Stimulated activated effector memory CD8-positive, alpha-beta T cell treated with anti-CD3 and anti-CD28 coated beads, Interleukin-12 subunit alpha, Interleukin-12 subunit beta, amount 100 ng/mL, for 72 hours (primary cell): ENCODE data around the gene SPTBN5.

Experiments
- ATAC-seq: fragments of 150-1000 bp; cut with Tn5 transposase; 2 replicates; pipeline ENCODE4 v1.10.0; 2021
- DNase-seq, 2 donors: peaks; one replicate each; pipeline ENCODE4 v3.0.0; 2021 to 2022; ENCODE audit warnings: low spot score in 2 of 2
- H3K27ac Mint-ChIP-seq: one replicate; pipeline ENCODE4 v1.8.0; 2022; ENCODE audit warnings: mild to moderate bottlenecking, mixed read lengths
- H3K36me3 Mint-ChIP-seq: one replicate; pipeline ENCODE4 v1.8.0; 2022; ENCODE audit warnings: mild to moderate bottlenecking, mixed read lengths
- H3K4me1 Mint-ChIP-seq: one replicate; pipeline ENCODE4 v1.8.0; 2022; ENCODE audit warnings: mixed read lengths
- H3K4me3 Mint-ChIP-seq: one replicate; pipeline ENCODE4 v1.8.0; 2022; ENCODE audit warnings: mild to moderate bottlenecking, mixed read lengths
- H3K9me3 Mint-ChIP-seq: one replicate; pipeline ENCODE4 v1.8.0; 2022; ENCODE audit warnings: mixed read lengths

The SPTBN5 gene

DNA sequence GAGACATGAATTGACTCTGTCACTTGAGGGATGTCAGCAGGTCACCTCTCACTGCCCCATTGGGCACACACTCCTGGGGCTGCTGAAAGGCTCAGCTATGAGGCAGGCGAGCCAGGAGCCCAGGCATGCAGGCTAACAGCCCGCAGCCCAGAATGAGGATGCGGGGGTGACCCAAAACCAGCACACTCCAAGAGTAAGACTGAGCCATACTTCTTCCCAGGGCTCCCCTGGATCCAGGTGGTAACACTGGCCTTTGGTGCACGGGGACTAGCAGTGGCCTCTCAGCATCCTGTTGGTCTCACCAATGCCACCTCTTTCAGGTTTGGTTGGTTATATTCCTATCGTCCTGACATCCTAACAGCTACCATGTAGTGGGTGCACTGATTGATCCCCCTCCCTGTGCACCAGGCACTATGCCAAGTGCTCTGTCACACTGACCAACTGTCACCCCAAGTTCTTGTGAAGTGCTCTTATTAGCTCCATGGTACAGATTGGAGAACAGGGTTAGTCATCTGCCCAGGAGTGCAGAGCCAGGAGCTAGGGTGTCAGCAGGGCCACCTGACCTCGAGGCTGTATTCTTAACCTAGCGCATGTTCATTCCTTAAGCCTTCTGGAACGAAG is 24.8 kb upstream of the SPTBN5 start:
- Mint-ChIP-seq H3K4me1 (peaks cover 19% of the 10 kb centered on the region), H3K4me3 (no peak overlapping the region), H3K9me3 (no peaks in the 10 kb centered on the region), H3K36me3 (peaks cover 96% of the 10 kb centered on the region), H3K27ac (no peak overlapping the region)
- DNase-seq (no peak), ATAC-seq (no peak)

DNA sequence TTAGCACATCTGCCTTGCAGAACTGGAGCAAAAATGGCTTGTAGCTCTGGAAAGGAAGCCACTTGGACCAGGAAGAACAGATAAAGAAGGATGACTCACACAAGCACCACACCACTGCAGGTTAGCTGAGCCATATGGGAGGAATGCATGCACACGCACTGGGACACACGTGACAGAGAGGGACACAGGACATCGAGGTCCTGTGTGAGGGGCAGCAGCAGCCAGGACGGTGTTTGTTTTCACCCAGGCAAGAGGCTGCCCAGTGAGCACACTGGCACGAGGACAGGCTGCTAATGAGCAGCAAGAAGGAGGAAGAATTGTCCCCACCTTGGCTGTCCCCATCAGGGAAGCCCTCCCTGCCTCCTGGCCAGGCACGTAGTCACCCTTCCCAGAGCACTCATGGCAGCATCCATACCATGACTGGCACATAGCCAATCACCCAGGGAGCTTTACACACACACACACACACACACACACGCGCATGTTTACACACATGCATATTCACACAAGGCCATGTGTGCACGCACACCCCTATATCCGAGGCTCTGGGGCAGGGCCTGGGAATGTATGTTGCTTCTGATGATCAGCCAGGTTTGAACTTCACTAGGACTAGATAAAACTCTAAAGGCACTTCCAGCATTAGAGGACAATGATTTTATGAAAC is 24.0 kb upstream of the SPTBN5 start:
- Mint-ChIP-seq H3K9me3 (no peaks in the 10 kb centered on the region), H3K4me3 (no peak overlapping the region), H3K36me3 (peaks cover 96% of the 10 kb centered on the region), H3K27ac (no peak overlapping the region), H3K4me1 (peaks cover 19% of the 10 kb centered on the region)
- DNase-seq: no peak
- ATAC-seq: no peak

DNA sequence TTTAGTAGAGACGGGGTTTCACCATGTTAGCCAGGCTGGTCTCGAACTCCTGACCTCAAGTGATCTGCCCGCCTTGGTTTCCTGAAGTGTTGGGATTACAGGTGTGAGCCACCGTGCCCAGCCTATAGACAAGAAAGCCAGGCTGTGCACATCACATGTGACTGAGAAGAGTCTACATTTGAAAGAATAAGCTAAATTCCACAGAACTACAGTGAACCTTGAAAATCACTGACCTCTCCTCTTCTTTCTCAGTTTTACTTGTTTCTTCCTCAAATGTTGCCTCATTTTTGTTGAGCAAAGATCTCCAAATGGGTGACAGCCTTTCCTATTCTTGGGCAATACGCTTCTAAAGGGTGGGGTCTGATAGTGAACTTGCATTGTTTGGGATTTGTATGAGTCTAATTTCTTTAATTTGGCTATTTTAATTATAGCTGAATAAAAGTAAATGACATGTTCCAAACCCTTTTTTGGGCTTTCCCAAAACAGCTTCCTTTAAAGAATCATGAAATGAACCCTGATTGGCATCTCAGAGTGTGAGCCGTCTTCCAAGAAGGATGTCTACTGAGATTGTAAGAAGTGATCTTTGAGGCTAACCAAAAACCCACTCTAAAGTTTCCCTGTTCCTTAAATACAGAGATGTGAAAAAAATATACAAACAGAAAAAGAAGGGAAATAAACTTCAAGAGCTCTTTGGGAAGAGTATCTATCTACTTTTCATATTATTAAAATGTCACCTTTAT is 21.6 kb upstream of the SPTBN5 start:
- H3K36me3 Mint-ChIP-seq: peaks cover 90% of the 10 kb centered on the region
- peaks cover 19% of the 10 kb centered on the region for H3K4me1 Mint-ChIP-seq
- no peaks in the 10 kb centered on the region for H3K9me3 Mint-ChIP-seq
- no peak for ATAC-seq
- no peak for DNase-seq
- H3K27ac Mint-ChIP-seq: peak overlapping the region; percentile 21
- H3K4me3 Mint-ChIP-seq: no peak overlapping the region

DNA sequence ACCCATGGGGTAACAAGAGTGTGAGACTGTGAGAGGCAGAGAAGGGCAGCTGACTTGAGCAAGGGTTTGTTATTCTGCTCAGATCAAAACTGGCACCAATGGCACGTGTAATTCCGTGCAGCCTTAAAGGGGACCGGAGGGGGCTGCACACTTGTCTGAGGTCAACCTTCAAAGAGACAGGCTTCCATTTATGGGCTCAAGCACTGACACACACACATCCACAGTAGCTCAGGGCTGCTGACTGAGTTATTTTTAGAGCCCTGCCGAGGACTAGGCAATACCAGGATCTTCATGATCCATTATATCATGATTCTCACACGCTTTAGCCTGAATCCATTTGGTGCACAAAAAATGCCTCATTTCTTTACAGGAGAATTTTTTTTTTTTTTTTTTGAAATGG is 20.6 kb upstream of the SPTBN5 start:
- Mint-ChIP-seq H3K4me1 (peaks cover 19% of the 10 kb centered on the region), H3K4me3 (no peak overlapping the region), H3K36me3 (peaks cover 85% of the 10 kb centered on the region), H3K9me3 (no peaks in the 10 kb centered on the region), H3K27ac (peak overlapping the region; percentile 26)
- DNase-seq (no peak), ATAC-seq (no peak)

DNA sequence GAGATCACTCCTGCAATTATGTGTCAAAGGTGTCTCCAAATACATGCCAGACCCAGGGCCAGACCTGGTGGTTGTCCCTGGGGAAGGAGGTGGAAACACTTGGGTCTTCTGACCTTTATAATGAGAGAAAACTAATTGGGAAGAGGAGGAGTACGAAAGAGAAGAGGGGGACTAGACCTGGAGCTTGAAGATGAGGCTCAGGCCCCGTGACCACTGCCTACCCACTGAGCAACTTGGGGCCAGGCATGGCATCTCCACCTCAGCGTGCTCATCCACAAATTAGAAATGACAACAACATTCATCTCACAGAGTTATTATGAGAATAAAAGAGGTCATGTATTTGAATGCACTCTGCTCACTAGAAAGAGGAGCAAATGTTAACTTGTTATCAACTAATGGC is 19.4 kb upstream of the SPTBN5 start:
- peak overlapping the region; percentile 65 for H3K27ac Mint-ChIP-seq
- H3K9me3 Mint-ChIP-seq: no peaks in the 10 kb centered on the region
- DNase-seq (no peak), ATAC-seq (no peak)
- peaks cover 19% of the 10 kb centered on the region for H3K4me1 Mint-ChIP-seq
- peaks cover 85% of the 10 kb centered on the region for H3K36me3 Mint-ChIP-seq
- H3K4me3 Mint-ChIP-seq: no peak overlapping the region

DNA sequence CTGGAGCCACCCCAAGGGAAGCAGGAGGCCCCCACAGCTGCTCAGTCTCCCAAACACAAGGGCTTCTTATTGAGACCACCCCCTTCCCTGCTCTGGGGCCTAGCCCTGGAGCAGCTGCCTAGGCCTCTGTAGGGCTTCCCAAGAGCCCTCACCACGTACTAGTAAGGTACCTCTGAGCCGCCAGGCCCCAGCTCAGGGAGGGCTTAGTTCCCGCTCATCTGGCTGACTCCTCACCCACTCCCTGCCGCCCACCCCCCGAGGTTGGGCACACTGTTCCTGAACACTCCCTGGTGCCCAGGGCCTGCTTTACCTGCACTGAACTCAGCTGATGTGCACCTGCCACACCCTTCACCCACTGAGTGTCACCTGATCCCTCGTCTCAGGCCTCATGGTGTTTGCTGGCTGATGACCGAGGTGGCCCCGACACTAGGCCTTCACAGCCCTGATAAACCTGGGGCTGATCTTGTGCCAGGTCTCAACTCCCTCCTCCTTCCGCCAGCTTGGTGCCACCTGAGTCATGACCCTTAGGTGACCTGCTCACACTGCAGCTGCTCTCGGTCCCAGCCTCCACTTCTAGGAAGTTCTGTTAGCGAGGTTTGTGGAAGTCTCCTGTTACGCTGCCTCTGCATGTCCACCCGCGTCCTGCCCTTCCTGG is 18.0 kb upstream of the SPTBN5 start:
- Mint-ChIP-seq H3K4me1 (peaks cover 12% of the 10 kb centered on the region), H3K27ac (peak overlapping the region; percentile 65), H3K4me3 (no peak overlapping the region), H3K9me3 (no peaks in the 10 kb centered on the region), H3K36me3 (peaks cover 85% of the 10 kb centered on the region)
- ATAC-seq (no peak), DNase-seq (no peak)

DNA sequence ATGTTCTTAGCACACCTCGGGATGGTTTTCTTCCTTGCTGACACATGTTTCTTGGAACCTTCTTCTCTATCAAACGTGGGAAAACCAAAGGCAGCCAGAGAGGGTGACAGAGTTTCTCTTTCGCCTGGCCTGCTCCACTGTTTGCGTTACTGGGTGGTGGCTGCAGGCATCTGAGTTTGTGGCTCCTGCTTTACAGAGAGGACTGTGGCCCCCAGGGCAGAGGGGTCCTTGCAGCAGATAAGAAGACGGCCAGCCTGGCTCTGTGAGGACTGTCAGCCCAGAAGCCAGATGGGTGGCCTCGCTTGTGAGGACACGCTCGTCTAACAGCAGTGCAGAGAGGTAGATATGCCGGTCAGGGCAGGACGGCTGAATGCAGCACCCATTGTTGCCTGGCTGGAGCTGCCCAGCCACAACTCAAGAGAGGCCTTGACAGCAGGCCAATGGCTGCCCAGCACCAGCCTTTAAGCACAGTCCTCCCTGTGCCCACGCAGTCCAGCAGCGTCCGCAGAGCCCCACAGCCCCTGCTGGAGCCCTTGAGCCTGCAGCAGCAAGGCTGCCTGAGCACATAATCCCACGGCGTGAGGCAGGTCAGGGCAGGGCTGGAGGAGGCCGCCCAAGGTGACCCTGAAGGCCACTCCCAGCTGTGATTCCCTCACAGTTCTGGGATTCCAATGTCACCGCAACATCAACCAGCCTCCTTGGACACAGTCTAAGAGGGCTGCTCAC is 15.0 kb upstream of the SPTBN5 start:
- Mint-ChIP-seq H3K36me3 (peaks cover 69% of the 10 kb centered on the region), H3K4me3 (no peak overlapping the region), H3K27ac (no peak overlapping the region), H3K9me3 (no peaks in the 10 kb centered on the region), H3K4me1 (peaks cover 15% of the 10 kb centered on the region)
- no peak for DNase-seq
- no peak for ATAC-seq

DNA sequence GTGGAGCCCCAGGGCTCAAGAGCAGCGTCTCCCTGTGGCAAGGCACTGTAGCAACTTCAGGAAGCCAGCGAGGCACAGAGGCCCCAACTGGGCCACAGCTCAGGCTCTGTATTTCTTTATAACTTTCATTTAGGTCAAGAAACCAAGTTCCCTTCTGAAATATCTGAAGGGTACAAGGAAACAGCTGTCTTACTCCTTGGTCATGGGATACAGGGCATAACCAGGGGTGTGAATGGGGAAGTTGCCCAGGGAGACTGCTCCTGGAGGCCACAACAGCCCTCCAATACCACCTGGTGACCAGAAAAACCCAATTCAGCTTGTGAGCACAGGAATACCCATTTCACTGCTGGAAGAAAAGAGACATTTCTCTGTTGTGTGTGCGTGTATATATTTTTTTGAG is 13.3 kb upstream of the SPTBN5 start:
- Mint-ChIP-seq H3K9me3 (no peaks in the 10 kb centered on the region), H3K36me3 (peaks cover 66% of the 10 kb centered on the region), H3K4me3 (no peak overlapping the region), H3K4me1 (peaks cover 14% of the 10 kb centered on the region), H3K27ac (no peak overlapping the region)
- DNase-seq (no peak), ATAC-seq (no peak)

DNA sequence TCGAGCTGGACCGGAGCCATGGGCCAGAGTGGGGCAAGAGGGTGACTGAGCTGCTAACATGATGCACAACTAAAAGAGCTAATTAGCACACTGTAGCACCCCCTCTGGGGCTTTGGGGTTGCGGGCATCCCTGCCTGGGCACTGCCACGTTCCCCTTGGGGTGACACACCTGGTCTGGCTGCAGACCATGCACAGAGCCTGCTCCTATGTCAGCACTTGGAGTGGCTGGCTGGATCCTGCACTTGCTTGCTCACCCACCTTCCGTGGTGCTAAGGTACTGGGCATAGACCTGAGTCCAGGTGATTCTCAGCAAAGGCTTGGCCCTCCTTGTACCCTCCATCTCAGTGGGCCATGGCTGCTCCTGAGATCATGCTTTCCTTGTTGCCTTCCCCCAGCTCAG is 12.8 kb upstream of the SPTBN5 start:
- H3K4me1 Mint-ChIP-seq: peaks cover 14% of the 10 kb centered on the region
- H3K9me3 Mint-ChIP-seq: no peaks in the 10 kb centered on the region
- DNase-seq (no peak), ATAC-seq (no peak)
- peaks cover 66% of the 10 kb centered on the region for H3K36me3 Mint-ChIP-seq
- H3K4me3 Mint-ChIP-seq: no peak overlapping the region
- H3K27ac Mint-ChIP-seq: peak overlapping the region; percentile 33

DNA sequence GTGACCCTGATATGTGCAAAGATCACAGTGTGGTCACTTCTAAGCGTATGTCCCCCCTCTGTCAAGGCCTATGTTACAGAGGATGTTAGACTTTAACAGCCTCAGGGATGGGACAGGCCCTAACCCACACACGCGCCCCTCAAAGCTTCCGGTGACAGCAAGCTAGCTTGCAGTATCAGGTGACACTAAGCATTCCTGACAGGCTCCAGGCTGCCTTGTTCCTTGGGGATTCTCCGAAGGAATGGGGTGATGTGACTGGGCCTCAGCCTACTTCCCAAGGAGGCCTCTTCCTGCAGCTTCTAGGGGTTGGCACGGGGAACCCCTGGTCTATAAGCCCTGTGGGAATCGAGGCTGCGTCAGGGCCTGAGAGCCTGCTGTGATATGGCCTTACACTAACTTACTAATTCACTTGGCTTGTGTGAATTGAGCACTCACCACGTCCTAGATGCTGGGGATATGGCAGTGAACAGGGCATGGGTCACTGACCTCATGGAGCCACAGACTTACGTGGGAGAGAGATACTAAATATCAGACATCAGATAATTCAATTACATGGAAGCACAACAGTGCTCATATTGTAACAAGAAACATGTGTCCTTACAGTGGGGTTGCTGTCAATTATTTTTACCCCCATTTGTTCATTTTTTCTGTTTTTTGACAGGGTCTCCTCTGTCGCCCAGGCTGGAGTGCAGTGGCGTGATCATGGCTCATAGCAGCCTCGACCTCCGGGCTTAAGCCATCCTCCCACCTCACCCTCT is 11.4 kb upstream of the SPTBN5 start:
- ATAC-seq: peak; percentile 12
- no peaks in the 10 kb centered on the region for H3K9me3 Mint-ChIP-seq
- peak overlapping the region; percentile 81 for H3K27ac Mint-ChIP-seq
- H3K4me1 Mint-ChIP-seq: peaks cover 14% of the 10 kb centered on the region
- peaks cover 77% of the 10 kb centered on the region for H3K36me3 Mint-ChIP-seq
- no peak overlapping the region for H3K4me3 Mint-ChIP-seq
- DNase-seq: no peak

DNA sequence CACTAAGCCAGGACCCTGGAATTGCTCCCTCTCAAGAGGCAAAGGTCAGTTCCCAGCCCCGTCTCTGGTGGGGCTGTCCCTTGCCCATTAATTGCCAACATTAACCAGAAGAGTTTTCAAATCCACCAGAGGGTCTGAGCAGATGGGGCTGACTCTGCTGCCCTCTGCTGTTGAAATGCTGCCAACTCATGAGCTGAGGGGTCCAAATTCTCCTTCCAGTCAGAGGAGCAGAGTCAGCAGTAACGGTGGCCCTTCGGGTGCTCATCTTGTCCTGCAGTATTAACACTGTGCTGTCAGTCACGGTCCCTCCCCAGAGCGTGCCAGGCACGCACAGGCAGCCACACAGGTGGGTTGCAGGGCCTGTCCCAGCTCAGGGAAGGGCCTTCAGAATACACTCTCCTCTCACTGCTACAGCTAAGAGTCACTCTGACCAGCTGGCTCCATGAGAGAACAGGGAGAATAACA is 10.7 kb upstream of the SPTBN5 start:
- H3K4me3 Mint-ChIP-seq: no peak overlapping the region
- H3K9me3 Mint-ChIP-seq: no peaks in the 10 kb centered on the region
- H3K27ac Mint-ChIP-seq: peak overlapping the region; percentile 81
- DNase-seq (peak; percentile 59 to 83), ATAC-seq (peak; percentile 87)
- H3K36me3 Mint-ChIP-seq: peaks cover 80% of the 10 kb centered on the region
- H3K4me1 Mint-ChIP-seq: peaks cover 14% of the 10 kb centered on the region

DNA sequence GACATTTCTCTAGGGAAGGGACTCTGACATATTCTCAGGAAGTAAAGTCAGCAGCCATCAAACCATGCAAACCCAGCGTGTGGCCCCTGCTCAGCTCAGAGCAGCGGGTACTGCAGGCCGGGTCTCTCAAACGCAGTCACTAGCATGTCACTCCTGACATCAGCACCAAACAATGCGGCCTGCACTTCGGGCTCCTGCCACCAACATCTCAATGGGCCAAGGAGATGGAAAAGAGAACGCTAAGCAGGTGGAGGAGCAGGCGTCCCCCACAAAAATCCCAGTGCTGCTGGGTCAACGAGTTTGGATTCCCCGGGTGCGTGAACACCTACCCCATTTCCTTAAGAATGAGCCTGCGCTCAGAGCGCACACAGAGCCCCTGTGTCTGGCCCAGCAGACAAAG is 9.9 kb upstream of the SPTBN5 start:
- peaks cover 80% of the 10 kb centered on the region for H3K36me3 Mint-ChIP-seq
- DNase-seq: no peak
- H3K9me3 Mint-ChIP-seq: no peaks in the 10 kb centered on the region
- no peak for ATAC-seq
- H3K4me3 Mint-ChIP-seq: no peak overlapping the region
- H3K4me1 Mint-ChIP-seq: peaks cover 14% of the 10 kb centered on the region
- no peak overlapping the region for H3K27ac Mint-ChIP-seq

DNA sequence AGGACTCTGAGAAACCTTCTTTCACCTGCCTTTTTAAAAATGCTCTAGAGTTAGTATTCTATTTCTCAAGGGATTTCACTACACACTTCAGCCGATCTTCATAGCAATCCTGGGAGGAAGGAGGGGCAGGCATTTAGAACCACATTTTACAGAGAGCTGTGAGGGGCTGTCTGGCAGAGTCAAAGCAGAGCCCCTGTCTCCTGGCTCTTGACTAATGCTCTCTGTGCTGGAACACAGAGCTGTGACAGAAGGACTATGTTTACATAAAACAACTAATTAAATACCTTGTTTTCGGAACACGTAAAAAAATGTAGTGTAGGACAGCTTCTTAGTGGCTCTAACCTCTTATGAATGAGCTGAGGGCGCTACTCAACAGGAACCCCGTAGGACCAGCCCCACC is 7.6 kb upstream of the SPTBN5 start:
- Mint-ChIP-seq H3K36me3 (peaks cover 80% of the 10 kb centered on the region), H3K4me3 (no peak overlapping the region), H3K4me1 (peaks cover 14% of the 10 kb centered on the region), H3K9me3 (no peaks in the 10 kb centered on the region), H3K27ac (peak overlapping the region; percentile 5)
- ATAC-seq (no peak), DNase-seq (no peak)

DNA sequence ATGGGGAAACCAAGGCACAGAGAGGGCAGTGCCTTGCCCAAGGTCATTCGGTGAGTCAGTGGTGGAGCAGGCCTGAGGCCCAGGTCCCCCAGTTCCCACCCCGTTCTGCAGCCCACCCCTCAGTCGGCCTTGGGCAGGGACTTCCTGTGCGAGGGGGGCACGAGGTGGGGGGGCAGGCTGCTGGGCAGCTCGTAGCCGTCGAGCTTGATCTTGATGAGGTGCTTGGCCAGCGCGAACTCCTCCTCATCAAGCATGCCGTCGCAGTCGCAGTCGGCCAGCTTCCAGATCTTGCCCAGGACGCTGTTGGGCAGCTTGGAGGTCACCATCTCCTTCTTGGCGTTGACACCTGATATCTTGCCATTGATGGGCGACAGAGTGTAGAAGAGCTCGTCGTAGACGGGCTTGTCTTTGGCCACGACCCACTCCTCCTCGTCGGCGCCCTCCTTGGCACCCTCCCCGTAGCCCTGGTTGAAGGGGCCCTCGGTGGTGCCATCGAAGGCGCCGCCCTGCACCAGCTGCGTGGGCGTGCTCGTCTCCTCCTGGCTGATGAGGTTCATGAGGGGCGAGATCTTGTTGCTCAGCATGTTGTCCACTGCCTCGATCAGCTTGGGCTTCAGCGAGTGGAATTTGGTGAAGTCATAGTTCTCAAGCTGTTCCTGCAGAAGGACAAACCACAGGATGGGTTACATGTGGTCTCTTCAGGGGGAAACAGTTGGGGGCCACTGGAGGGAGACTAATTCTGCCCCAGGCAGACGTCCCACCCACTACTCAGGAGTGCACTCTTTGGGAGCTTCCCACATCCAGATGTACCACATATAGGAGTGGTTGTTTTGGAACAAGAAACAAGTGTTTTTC is 6.9 kb upstream of the SPTBN5 start:
- peaks cover 14% of the 10 kb centered on the region for H3K4me1 Mint-ChIP-seq
- no peak for ATAC-seq
- peaks cover 82% of the 10 kb centered on the region for H3K36me3 Mint-ChIP-seq
- no peak overlapping the region for H3K4me3 Mint-ChIP-seq
- H3K9me3 Mint-ChIP-seq: no peaks in the 10 kb centered on the region
- H3K27ac Mint-ChIP-seq: peak overlapping the region; percentile 5
- DNase-seq: no peak
